Neuronal stem cell (in vitro differentiated cells): ENCODE data around the gene SLC7A5.

Experiments used
- DNase-seq: peaks from one replicate; pipeline ENCODE4 v3.0.0-alpha.2; 2013; ENCODE audit warnings: low spot score
- H2AFZ ChIP-seq: one replicate; pipeline ENCODE4 v1.6.1; 2013; ENCODE audit warnings: mild to moderate bottlenecking, low read length, inconsistent platforms
- H2AK5ac ChIP-seq: 2 replicates; pipeline ENCODE4 v1.6.1; 2013; ENCODE audit warnings: low read depth, mild to moderate bottlenecking, inconsistent platforms, low read length, moderate library complexity, mixed read lengths
- H2BK120ac ChIP-seq: 2 replicates; pipeline ENCODE4 v1.6.1; 2013; ENCODE audit warnings: low read depth, mild to moderate bottlenecking, inconsistent platforms, low read length, moderate library complexity, mixed read lengths
- H2BK12ac ChIP-seq: one replicate; pipeline ENCODE4 v1.6.1; 2013; ENCODE audit warnings: low read length, inconsistent platforms
- H2BK15ac ChIP-seq: 2 replicates; pipeline ENCODE4 v1.6.1; 2013; ENCODE audit warnings: mild to moderate bottlenecking, low read length, inconsistent platforms, mixed read lengths
- H2BK5ac ChIP-seq: one replicate; pipeline ENCODE4 v1.6.1; 2013; ENCODE audit warnings: inconsistent platforms, mild to moderate bottlenecking, low read length, moderate library complexity
- H3K14ac ChIP-seq: one replicate; pipeline ENCODE4 v1.6.1; 2013; ENCODE audit warnings: low read length, inconsistent platforms
- H3K18ac ChIP-seq: 2 replicates; pipeline ENCODE4 v1.6.1; 2013; ENCODE audit warnings: low read length, inconsistent platforms
- H3K23ac ChIP-seq: 2 replicates; pipeline ENCODE4 v1.6.1; 2013; ENCODE audit warnings: low read depth, mild to moderate bottlenecking, mixed read lengths, low read length, inconsistent platforms; ENCODE audit not compliant: poor library complexity
- H3K27ac ChIP-seq: replicated peaks from 3 replicates; pipeline ENCODE4 v1.5.1; 2013; ENCODE audit warnings: low read length, inconsistent platforms
- H3K27me3 ChIP-seq, 3 experiments: 2 replicates each; pipeline ENCODE4 v1.6.1; 2013; ENCODE audit warnings: low read length in 3 of 3, mild to moderate bottlenecking in 2 of 3, inconsistent platforms in 1 of 3, low read depth in 1 of 3, mixed read lengths in 1 of 3, moderate library complexity in 1 of 3; ENCODE audit not compliant: control insufficient read depth in 3 of 3, insufficient read depth in 3 of 3
- H3K36me3 ChIP-seq, 2 donors: replicated peaks in 1 of 2; 2 replicates each; pipeline ENCODE4 v1.6.1; 2013; ENCODE audit warnings: low read length in 2 of 2; ENCODE audit not compliant: control insufficient read depth in 2 of 2, insufficient read depth in 2 of 2
- H3K4ac ChIP-seq: 2 replicates; pipeline ENCODE4 v1.6.1; 2013; ENCODE audit warnings: inconsistent platforms, mild to moderate bottlenecking, low read length, moderate library complexity
- H3K4me1 ChIP-seq, 2 donors: 1 replicate in 1 of 2; 2 replicates in 1 of 2; pipeline ENCODE4 v1.6.1; 2013; ENCODE audit warnings: low read length in 2 of 2, low read depth in 1 of 2; ENCODE audit not compliant: control insufficient read depth in 2 of 2, insufficient read depth in 1 of 2
- H3K4me2 ChIP-seq: one replicate; pipeline ENCODE4 v1.6.1; 2013; ENCODE audit warnings: mild to moderate bottlenecking, low read length, inconsistent platforms; ENCODE audit not compliant: insufficient read depth, poor library complexity, severe bottlenecking
- H3K4me3 ChIP-seq, 2 donors: 2 replicates each; pipeline ENCODE4 v1.5.1; 2013; ENCODE audit warnings: low read length in 2 of 2, mild to moderate bottlenecking in 2 of 2, inconsistent platforms in 1 of 2, moderate library complexity in 1 of 2
- H3K79me1 ChIP-seq: one replicate; pipeline ENCODE4 v1.6.1; 2013; ENCODE audit warnings: low read depth, mild to moderate bottlenecking, inconsistent platforms, low read length, moderate library complexity
- H3K9ac ChIP-seq: one replicate; pipeline ENCODE4 v1.6.1; 2013; ENCODE audit warnings: mild to moderate bottlenecking, low read depth, low read length, inconsistent platforms; ENCODE audit not compliant: poor library complexity
- H3K9me3 ChIP-seq, 2 donors: replicated peaks in 1 of 2; 2 replicates each; pipeline versions ENCODE3 to v1.6.1; 2013; ENCODE audit warnings: low read length in 2 of 2, mild to moderate bottlenecking in 2 of 2, inconsistent platforms in 1 of 2, low read depth in 1 of 2, mixed read lengths in 1 of 2, moderate library complexity in 1 of 2; ENCODE audit not compliant: control insufficient read depth in 2 of 2, insufficient read depth in 1 of 2
- H4K8ac ChIP-seq: one replicate; pipeline ENCODE4 v1.6.1; 2013; ENCODE audit warnings: low read depth, mild to moderate bottlenecking, inconsistent platforms, low read length, moderate library complexity
- H4K91ac ChIP-seq: one replicate; pipeline ENCODE4 v1.6.1; 2013; ENCODE audit warnings: low read length, low read depth, mild to moderate bottlenecking, inconsistent platforms; ENCODE audit not compliant: poor library complexity
- WGBS, 2 donors: extraction: QIAGEN DNeasy Blood & Tissue Kit; methylation state at CpG; one replicate each; pipeline ENCODE4 v1.1.7; 2013; ENCODE audit warnings: missing lambda C conversion rate in 2 of 2, mixed read lengths in 1 of 2; ENCODE audit not compliant: insufficient read length in 2 of 2, insufficient replicate concordance in 1 of 2; ENCODE audit errors: extremely low coverage in 2 of 2; 5-methylcytosine and 5-hydroxymethylcytosine counted together

The SLC7A5 gene

DNA sequence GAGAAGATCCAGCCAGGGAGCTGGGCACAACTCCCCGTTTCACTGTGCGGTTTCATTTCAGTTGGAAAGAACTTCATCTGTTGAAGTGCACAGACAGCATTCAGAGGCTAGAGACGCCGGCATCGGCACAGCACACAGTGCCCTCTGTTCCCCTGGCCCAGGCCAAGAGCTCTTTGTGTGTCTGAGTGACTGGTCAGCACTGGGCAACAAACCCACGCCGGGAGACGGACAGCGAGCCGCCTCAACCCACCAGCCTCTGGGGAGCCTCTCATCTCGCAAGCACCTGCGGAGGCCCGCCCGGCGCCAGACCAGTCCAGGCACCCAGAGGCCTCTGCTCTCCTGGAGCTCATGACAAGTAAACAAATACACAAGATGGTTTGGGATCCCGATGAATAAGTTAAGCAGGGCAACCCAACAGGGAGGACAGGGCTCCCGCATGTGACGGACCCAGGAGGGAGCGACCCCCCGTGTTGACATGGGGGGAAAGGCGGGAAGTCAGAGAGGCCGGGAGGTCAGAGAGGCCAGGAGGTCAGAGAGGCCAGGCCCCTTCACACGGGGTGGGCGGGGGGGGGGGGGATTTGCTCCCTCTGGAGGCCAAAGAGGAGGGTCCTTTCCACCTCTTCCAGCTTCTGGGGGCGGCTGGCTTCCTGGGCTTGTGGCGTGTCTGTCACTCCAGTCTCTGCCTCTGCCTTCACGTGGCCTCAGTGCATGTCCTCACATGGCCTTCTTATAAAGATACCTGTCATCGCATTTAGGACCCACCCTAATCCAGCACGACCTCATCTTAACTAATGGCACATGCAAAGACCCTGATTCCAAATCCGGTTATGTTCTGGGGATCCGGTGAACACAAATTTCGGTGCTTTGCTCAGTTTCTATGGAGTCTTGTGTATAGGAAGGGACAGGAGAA is 77.8 kb downstream of the SLC7A5 start:
- H3K27me3 ChIP-seq, result peaks cover 0 to 3% (median 0%) of the 10 kb centered on the region in 3 experiments
- no peak overlapping the region for H4K8ac ChIP-seq
- H3K4me2 ChIP-seq, result no peak overlapping the region
- H3K9me3 ChIP-seq, result no peaks in the 10 kb centered on the region
- no peak overlapping the region for H3K9ac ChIP-seq
- peaks cover 0 to 7% of the 10 kb centered on the region in 2 donors for H3K4me1 ChIP-seq
- no peak overlapping the region for H3K4me3 ChIP-seq
- no peaks in the 10 kb centered on the region for H3K36me3 ChIP-seq
- no peak overlapping the region for H2BK5ac ChIP-seq
- peak overlapping the region; percentile 62 for H3K18ac ChIP-seq
- H4K91ac ChIP-seq, result no peak overlapping the region
- no peak overlapping the region for H2AK5ac ChIP-seq
- no peak overlapping the region for H3K14ac ChIP-seq
- no peak overlapping the region for H2AFZ ChIP-seq
- H2BK12ac ChIP-seq, result peak overlapping the region; percentile 19
- no peak overlapping the region for H2BK120ac ChIP-seq
- no peak for DNase-seq
- H3K79me1 ChIP-seq, result no peaks in the 10 kb centered on the region
- no peak overlapping the region for H3K23ac ChIP-seq
- H3K4ac ChIP-seq, result no peak overlapping the region
- no peak overlapping the region for H2BK15ac ChIP-seq
- WGBS, 2 donors, result no CpG with 5 or more reads among the region's 32 CpGs
- no peak overlapping the region for H3K27ac ChIP-seq

DNA sequence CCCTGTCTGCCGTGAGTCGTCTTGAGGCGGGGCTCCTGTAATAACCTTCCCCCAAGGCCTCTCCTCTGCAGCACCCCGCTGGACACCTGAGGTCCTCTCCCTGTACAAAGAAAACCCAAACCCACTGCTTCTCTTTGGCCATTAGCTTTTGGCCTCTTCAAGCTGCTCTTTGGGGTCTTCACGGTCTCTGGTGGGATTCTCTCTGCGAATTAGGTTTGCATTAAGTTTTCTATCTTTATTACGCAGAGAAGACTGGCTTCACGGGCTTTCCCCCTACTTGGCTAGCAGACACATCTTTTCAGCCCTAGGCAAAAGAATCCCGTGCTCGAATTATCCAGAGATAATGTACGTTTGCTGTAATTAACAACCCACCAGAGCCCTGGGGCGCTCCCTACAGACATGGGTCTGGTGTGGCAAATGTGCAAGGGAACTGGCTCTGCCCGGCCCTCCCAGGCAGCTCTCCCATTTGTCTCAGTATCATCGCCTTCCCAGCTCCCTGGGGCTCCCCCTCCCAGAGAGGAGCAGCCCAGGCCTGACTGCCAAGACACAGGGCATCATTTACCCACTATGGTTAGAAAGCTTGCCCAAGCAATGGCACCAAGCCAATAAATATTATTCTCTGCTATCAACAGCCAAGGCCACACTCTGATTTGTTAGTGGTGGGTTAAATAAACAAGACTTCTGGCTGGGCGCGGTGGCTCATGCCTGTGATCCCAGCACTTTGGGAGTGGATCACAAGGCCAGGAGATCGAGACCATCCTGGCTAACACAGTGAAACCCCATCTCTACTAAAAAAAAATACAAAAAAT is 78.8 kb downstream of the SLC7A5 start:
- Histone ChIP-seq H3K9me3 (no peaks in the 10 kb centered on the region), H3K4me1 (peaks cover 0 to 7% of the 10 kb centered on the region in 2 donors), H4K8ac (no peak overlapping the region), H2BK15ac (no peak overlapping the region), H2AK5ac (no peak overlapping the region), H2BK12ac (no peak overlapping the region), H2AFZ (no peak overlapping the region), H3K4ac (no peak overlapping the region), H3K9ac (no peak overlapping the region), H3K14ac (no peak overlapping the region), H2BK120ac (no peak overlapping the region), H3K79me1 (no peaks in the 10 kb centered on the region), H3K23ac (no peak overlapping the region), H3K36me3 (no peaks in the 10 kb centered on the region), H3K18ac (no peak overlapping the region), H3K4me2 (no peak overlapping the region), H3K27ac (no peak overlapping the region), H4K91ac (no peak overlapping the region), H2BK5ac (no peak overlapping the region), H3K4me3 (no peak overlapping the region), H3K27me3 (peaks cover 0 to 3% (median 0%) of the 10 kb centered on the region in 3 experiments)
- no peak for DNase-seq
- WGBS, 2 donors, result no CpG with 5 or more reads among the region's 17 CpGs

DNA sequence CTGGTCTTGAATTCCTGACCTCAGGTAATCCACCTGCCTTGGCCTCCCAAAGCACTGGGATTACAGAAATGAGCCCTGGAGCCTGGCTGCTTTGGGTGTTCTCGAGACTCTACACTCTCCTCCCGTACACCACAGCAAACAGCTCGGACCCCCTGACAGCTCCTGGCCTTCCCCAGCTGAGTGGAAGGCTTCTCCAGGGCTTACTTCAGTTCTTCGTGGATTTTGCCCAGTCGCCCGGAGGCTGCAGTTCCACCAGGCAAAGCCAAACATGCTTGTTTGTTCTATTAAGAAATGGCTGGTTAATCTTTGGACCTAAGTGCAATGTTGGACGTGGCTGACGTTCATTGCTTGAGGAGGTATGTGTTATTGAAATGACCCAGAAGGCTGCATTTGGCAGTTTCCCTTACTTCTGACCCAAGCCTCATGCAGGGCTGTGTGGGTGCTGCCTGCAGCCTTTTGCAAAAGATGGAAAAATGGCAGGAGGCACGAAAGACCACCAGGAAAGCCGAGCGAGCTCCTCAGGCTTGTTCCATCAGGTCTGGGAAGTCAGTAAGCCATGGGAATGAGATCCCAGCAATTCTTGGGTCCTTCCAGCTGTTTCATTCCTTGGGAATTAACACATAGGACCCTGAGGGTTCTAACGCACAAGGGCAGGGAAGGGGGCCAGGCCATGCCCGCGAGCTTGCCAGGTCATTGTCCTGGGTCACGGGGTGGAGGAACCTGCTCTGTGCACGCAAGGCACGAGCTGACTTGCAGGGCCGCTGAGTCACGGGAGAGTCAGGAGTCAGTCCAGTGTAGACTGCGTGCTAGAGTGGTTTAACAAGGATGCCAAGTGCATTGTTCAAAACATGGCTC is 79.6 kb downstream of the SLC7A5 start:
- Histone ChIP-seq H3K4me1 (peaks cover 2 to 13% of the 10 kb centered on the region in 2 donors), H4K8ac (no peak overlapping the region), H3K79me1 (no peaks in the 10 kb centered on the region), H2AFZ (no peak overlapping the region), H4K91ac (no peak overlapping the region), H2AK5ac (no peak overlapping the region), H3K14ac (no peak overlapping the region), H3K9ac (no peak overlapping the region), H3K4me2 (no peak overlapping the region), H2BK12ac (no peak overlapping the region), H2BK5ac (no peak overlapping the region), H3K4ac (no peak overlapping the region), H3K27ac (no peak overlapping the region), H3K4me3 (no peak overlapping the region), H3K23ac (no peak overlapping the region), H3K9me3 (no peaks in the 10 kb centered on the region), H2BK15ac (no peak overlapping the region), H2BK120ac (no peak overlapping the region), H3K36me3 (no peaks in the 10 kb centered on the region), H3K18ac (no peak overlapping the region), H3K27me3 (peaks cover 0 to 3% (median 0%) of the 10 kb centered on the region in 3 experiments)
- WGBS, 2 donors, result no CpG with 5 or more reads among the region's 20 CpGs
- no peak for DNase-seq
